Lower leg skin (tissue), 4 donors: Measurements from ENCODE around the gene P4HA2. TPM values are rescaled to one million over a fixed set of nuclear protein-coding genes. Genes with fewer than 3 reads are reported as not detected.
A peak's percentile ranks its signal among the peaks of the same experiment; 100 is the strongest.

Source experiments
- DNase-seq, 2 donors: peaks; one replicate each; pipeline ENCODE4 v3.0.0-alpha.2; 2019; ENCODE audit warnings: low spot score in 2 of 2
- H3K4me3 ChIP-seq: fragments of 200-600 bp; sonication (generic); 2 replicates; pipeline ENCODE4 v1.5.1; 2017; ENCODE audit warnings: mild to moderate bottlenecking, low read depth; ENCODE audit not compliant: poor library complexity, severe bottlenecking
- POLR2A ChIP-seq, 2 donors: fragments of 450-650 bp; IDR thresholded peaks; one replicate each; pipeline ENCODE4 v1.6.1; 2016 to 2017; ENCODE audit warnings: antibody characterized with exemption in 2 of 2, mild to moderate bottlenecking in 1 of 2, moderate library complexity in 1 of 2
- WGBS, 2 donors: methylation state at CpG; one replicate each; pipeline ENCODE4 v1.1.5; 2018; 5-methylcytosine and 5-hydroxymethylcytosine counted together
- intact Hi-C: fragments of 100-400 bp; cut with DNase I; formaldehyde crosslinking; loops from one replicate; pipeline ENCODE4 v1.15.0; 2023; ENCODE audit warnings: low total_unique reads
- total RNA-seq, 4 donors: library from RNA; depleted of rRNA; stranded (reverse); fragments of >200 nt; gene quantifications; one replicate each; pipeline ENCODE4 v1.1.0, GENCODE V29; 2016
- TF ChIP-seq, protein P1 (sequence below), 3 donors: fragments of 450-650 bp; IDR thresholded peaks; one replicate each; pipeline ENCODE4 v1.5.1; 2016; ENCODE audit warnings: antibody characterized with exemption in 3 of 3, mild to moderate bottlenecking in 3 of 3, moderate library complexity in 2 of 3

P4HA2 gene
- total RNA-seq, 4 donors from 2014 or later = 18.0 to 40.5 (median 26.7) TPM

- intact Hi-C loops = no loop called here
- no peak for TF ChIP-seq POLR2A (IDR thresholded peaks at IDR 0.05)
- TF ChIP-seq, protein P1, sequence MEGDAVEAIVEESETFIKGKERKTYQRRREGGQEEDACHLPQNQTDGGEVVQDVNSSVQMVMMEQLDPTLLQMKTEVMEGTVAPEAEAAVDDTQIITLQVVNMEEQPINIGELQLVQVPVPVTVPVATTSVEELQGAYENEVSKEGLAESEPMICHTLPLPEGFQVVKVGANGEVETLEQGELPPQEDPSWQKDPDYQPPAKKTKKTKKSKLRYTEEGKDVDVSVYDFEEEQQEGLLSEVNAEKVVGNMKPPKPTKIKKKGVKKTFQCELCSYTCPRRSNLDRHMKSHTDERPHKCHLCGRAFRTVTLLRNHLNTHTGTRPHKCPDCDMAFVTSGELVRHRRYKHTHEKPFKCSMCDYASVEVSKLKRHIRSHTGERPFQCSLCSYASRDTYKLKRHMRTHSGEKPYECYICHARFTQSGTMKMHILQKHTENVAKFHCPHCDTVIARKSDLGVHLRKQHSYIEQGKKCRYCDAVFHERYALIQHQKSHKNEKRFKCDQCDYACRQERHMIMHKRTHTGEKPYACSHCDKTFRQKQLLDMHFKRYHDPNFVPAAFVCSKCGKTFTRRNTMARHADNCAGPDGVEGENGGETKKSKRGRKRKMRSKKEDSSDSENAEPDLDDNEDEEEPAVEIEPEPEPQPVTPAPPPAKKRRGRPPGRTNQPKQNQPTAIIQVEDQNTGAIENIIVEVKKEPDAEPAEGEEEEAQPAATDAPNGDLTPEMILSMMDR (IDR thresholded peaks at IDR 0.05) = no peak
- H3K4me3 ChIP-seq = no peak overlapping the region
- peak in 1 of 2 donors; percentile 17 for DNase-seq
- WGBS, 2 donors = 94 to 95% methylated on average over 1 of the region's 1 CpG
Observed at GRCh38 chr5:132210944-132211343, 16.7 kb downstream of the P4HA2 start.

DNA sequence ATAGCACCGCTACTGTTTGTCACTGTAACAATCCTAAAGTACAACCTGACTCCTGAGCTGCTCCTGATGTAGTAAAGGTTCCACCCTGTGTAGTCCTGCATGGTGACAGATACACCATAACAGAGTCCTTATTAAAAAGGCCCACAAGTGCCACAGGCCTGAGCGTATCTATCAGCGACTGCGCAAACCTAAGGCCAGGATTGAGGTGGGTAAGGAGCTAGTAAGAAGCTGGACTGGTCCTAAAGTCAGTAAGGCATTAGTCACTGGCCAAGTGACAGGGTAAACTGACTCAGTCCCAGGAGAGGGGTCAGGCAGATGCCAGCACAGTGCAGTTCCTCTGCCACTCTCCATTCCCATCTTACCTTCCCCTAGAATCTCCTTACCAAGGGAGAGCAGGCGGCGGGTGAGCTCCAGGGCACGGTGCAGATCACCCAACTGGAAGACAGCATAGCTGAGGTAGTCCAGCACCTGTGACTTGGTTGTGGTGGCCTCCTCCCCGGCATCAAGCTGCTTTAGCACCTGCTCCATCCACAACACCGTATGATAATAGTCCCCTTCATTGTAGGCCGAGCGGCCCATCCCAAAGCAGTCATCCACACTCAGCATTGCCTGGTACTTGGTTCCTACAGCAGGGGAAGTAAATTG is 17.6 kb downstream of the P4HA2 start:
- WGBS, 2 donors = 95% methylated on average over 11 of the region's 11 CpGs
- intact Hi-C loops = no loop called here

GRCh38 chr5:132209131-132209530 is 18.5 kb downstream of the P4HA2 start:
- H3K4me3 ChIP-seq = no peak overlapping the region
- 78 to 79% methylated on average over 9 of the region's 9 CpGs for WGBS, 2 donors
- no peak for DNase-seq
- no peak for TF ChIP-seq POLR2A (IDR thresholded peaks at IDR 0.05)
- TF ChIP-seq, protein P1 (IDR thresholded peaks at IDR 0.05) = no peak
- intact Hi-C loops = no loop called here

More for the DNA sequence above, 17.6 kb downstream of the P4HA2 start:
- no peak overlapping the region for H3K4me3 ChIP-seq
- no peak for TF ChIP-seq POLR2A (IDR thresholded peaks at IDR 0.05)
- TF ChIP-seq, protein P1 (IDR thresholded peaks at IDR 0.05) = no peak
- DNase-seq = peak in 1 of 2 donors; percentile 76

GRCh38 chr5:132207778-132208177 is 19.9 kb downstream of the P4HA2 start:
- 92 to 93% methylated on average over 5 of the region's 5 CpGs for WGBS, 2 donors
- intact Hi-C loops = no loop called here
- H3K4me3 ChIP-seq = no peak overlapping the region
- TF ChIP-seq, protein P1 (IDR thresholded peaks at IDR 0.05) = no peak
- no peak for TF ChIP-seq POLR2A (IDR thresholded peaks at IDR 0.05)
- DNase-seq = peak in 1 of 2 donors; percentile 43

- H3K4me3 ChIP-seq = no peak overlapping the region
- intact Hi-C loops = no loop called here
- DNase-seq = no peak
- TF ChIP-seq, protein P1 (IDR thresholded peaks at IDR 0.05) = no peak
- no peak for TF ChIP-seq POLR2A (IDR thresholded peaks at IDR 0.05)
Observed at GRCh38 chr5:132206782-132207181, 20.9 kb downstream of the P4HA2 start.
